GM19463 (cell line): ENCODE data around the gene ECI1.
"Not testable (repeated sequence)": the region's sequence is repeated elsewhere in the genome, so short reads cannot be mapped to it uniquely, and the experiment has no call there.

Experiments
- ATAC-seq: cut with Tn5 transposase; IDR thresholded peaks from one replicate; pipeline ENCODE4 v1.9.1; 2021; ENCODE audit warnings: mild to moderate bottlenecking, moderate library complexity; ENCODE audit not compliant: unreplicated experiment

ECI1 gene

GRCh38 chr16:2257726-2258125 is 6.3 kb upstream of the ECI1 start:
- no peak for ATAC-seq

DNA sequence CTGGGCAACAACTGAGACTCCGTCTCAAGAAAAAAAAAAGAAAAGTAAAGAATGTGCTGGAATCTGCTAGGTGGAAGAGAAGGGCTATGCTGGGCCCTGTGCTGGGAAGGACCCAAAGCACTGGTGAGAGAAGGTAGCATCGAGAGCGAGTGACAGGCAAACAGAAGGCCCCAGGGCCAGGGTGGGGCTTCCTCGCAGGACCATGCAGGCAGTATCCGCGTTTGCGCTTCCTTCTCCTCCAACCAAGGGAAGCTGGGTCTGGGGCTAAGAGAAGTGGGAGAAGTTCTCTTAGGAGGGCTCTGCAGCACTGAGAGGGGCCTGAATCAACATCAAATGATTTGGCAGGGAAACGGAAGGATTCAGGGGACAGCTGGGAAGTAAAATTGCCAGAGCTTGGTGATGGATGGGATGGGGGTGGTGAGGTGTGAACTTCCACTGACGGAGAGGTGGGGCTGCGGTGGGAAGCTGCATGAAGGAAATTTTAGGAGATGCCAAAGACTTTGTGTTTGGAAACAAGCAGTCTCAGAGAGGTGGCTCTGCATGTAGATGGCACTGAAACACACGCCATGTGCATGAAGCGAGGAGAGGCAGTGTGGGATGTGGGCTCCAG is 5.2 kb upstream of the ECI1 start:
- ATAC-seq: no peak

GRCh38 chr16:2253293-2253692 is 1.9 kb upstream of the ECI1 start:
- ATAC-seq: no peak

DNA sequence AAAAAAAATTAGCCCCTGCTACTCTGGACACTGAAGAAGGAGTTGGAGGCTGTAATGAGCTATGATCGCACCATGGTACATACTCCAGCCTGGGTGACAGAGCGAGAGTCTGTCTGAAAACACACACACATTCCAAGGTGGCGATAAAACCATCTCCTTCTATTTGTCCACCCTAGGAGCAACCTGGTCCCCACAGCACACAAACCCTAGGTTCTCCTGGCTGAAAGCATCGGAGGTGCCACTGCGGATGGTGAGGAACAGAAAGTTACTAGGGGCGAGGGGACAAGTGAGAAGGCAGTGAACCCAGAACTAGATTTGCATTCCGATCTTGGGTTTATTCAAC is 1.4 kb upstream of the ECI1 start:
- ATAC-seq: no peak

DNA sequence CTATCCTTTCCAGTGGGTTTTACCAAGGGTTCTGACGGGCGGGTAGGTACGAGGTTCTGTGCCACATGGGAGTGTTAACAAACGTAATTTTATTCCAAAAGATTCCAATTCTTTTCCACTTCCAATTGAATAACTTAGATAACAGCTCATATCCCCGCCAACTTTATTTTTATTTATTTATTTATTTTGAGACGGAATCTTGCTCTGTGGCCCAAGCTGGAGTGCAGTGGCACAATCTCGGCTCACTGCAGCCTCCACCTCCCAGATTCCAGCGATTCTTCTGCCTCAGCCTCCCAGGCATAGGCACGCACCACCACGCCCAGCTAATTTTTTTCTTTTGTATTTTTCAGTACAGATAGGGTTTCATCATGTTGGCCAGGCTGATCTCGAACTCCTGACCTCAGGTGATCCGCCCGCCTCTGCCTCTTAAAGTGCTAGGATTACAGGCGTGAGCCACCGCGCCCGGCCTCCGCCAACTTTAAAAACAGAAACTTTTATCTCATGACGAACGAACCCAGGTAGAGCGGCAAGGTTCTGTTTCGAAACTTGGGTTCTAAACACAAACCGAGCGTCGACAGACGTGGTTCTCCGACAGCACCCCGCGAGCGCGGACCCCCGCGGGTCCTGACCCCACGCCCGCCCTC is 613 bp downstream of the ECI1 start:
- ATAC-seq: no peak

- ATAC-seq: no peak
Measured at GRCh38 chr16:2246301-2246885, 5.0 kb downstream of the ECI1 start.

- ATAC-seq: no peak
Measured at GRCh38 chr16:2244926-2245795, 6.2 kb downstream of the ECI1 start.

DNA sequence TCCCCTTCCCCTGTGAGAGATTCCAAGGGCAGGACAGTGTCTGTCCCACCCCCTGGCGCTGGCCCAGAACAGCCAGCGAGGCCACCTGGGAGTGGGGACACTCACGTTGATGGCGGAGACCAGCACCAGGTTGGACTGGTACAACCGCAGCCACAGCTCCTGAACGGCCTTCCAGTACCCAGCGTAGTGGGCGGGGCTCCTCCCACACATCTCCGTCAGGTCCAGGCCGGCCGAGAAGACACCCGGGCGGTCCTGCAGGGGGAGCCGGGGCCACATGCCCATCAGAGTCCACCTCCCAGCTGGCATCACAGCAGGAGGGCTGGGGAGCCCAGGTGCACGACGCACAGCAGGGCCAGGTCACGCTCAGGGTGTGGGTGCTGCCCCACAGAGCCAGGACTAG is 7.1 kb downstream of the ECI1 start:
- no peak for ATAC-seq

GRCh38 chr16:2243781-2244180 is 7.6 kb downstream of the ECI1 start:
- ATAC-seq: no peak

DNA sequence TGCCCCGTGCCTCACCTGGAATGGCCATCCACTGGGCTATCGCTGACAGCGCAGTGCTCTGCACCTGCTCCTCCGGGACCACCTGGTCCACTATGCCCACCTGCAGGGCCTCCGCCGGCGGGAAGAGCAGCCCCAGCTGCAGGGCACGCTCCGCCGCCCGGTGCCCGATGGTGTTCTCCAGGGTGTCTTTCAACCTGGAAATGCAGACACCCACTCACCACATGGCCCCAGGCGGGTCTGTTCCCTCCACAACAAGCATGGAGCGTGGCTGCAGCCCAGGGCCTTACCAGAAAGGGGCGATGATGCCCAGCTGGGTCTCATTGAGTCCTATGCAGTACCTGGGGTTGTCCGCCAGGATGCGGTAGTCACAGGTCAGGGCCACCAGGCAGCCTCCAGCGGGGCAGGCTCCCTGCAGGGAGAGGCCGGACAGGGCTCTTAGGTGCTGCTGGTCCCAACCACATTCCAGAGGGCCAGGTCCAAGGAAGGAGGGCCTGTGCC is 8.3 kb downstream of the ECI1 start:
- ATAC-seq: no peak

- ATAC-seq: no peak
Measured at GRCh38 chr16:2242598-2242997, 8.8 kb downstream of the ECI1 start.

- not testable (repeated sequence) for ATAC-seq
Measured at GRCh38 chr16:2240331-2240730, 11.1 kb downstream of the ECI1 start.

GRCh38 chr16:2238838-2239675 is 12.3 kb downstream of the ECI1 start:
- no peak for ATAC-seq

- ATAC-seq: no peak
Measured at GRCh38 chr16:2238150-2238837, 13.1 kb downstream of the ECI1 start.

DNA sequence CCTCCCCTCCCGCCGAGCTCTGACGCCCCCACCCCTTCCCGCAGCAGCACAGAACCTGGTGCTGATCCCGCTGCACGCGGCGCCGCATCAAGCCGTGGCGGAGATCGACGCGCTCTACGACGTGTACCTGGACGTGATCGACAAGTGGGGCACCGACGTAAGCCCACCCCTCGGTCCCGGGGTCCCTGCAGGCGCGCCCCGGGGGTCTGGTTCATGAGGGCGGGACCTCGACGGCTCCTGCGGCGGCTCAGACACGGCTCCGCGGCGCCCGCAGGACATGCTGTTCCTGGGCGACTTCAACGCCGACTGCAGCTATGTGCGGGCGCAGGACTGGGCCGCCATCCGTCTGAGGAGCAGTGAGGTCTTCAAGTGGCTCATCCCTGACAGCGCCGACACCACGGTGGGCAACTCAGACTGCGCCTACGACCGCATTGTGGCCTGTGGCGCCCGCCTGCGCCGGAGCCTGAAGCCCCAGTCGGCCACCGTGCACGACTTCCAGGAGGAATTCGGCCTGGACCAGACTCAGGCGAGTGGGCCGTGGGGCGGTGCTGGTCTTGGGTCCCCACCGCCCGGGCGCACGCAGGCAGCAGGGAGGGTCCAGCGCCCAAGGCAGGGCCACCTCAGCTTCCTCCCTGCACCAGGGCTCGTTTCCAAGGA is 13.8 kb downstream of the ECI1 start:
- no peak for ATAC-seq

DNA sequence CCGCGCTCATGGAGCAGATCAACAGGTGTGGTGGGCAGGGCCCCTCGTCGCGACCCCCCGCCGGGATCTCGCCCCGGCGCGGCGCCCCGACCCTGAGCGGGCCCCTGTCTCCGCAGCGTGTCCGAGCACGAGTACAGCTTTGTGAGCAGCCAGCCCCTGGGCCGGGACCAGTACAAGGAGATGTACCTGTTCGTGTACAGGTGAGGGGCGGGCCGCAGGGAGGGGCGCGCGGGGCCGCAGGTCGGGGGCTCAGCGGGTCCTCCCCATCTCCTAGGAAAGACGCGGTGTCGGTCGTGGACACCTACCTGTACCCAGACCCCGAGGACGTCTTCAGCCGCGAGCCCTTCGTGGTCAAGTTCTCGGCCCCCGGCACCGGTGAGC is 14.3 kb downstream of the ECI1 start:
- no peak for ATAC-seq

DNA sequence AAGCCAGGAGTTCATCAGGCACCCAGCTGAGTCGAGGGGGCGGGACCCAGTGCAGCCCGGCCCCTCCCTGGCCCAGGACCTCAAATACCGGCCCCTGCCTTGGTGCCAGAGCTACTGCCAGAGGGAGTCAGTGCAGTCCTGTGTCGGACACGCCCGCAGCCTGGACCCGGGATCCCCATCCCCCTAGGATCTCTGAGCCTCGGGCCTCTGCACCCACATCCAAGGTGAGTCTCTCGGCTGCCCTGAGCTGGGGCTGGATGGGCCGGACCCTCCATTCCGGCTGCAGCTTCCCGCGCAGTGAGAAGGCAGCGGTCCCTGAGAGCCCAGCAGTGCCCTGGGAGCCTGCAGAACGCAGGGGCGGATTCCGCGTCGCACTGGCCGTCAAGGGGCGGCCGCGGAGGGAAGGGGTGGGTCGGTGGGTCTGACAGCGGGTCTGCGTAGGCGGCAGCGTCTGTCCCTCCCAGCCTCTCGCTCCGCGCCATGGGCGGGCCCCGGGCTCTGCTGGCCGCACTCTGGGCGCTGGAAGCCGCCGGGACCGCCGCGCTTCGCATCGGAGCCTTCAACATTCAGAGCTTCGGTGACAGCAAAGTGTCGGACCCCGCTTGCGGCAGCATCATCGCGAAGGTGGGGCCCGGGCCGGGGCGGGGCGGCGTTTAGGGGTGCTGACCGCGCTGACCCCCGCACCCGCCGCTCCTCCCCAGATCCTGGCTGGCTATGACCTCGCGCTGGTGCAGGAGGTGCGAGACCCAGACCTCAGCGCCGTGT is 14.9 kb downstream of the ECI1 start, which contains the start of gene DNASE1L2:
TSS of gene DNASE1L2 (plus strand) at position 108 of the 765 bp plus-strand sequence. CDS start at position 481, 373 bp downstream.
- no peak for ATAC-seq

DNA sequence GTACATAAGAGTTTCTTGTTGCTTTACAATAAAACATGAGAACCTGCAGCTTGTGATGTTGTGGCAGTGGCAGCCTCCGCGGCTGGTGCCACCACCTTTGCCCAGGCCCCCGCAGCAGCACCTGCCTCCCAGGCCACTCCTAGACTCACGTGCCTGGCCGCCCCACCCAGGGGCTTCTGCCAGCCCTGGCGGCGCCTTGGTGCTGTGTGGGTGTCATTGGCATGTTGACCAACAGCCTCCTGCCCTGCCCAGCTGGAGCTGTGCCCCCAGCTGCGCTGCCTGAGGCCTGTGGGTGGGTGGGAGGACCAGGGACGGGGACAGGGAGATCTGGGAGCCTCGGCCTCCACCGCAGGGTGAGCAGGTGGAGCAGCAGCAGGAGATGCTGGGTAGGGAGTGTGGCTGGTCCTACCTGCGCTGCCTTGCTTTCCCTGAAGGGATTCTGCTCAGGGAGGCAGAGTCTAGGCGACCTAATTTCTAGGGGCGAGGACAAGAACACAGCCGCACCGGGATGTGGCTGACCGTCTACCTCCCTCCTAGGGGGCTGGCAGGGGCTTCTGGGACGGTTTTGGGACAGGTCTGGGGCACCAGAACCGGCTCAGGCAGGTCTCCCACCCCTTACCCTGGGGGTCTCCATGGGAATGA is 15.6 kb downstream of the ECI1 start:
- ATAC-seq: no peak
